Activated CD4-positive, alpha-beta T cell treated with anti-CD3 and anti-CD28 coated beads for 48 hours (primary cell): ENCODE measurements around the gene FAXDC2.
A peak's percentile ranks its signal among the peaks of the same experiment; 100 is the strongest.
"Not testable (repeated sequence)": the region's sequence is repeated elsewhere in the genome, so short reads cannot be mapped to it uniquely, and the experiment has no call there.

ENCODE experiments used
- DNase-seq: peaks from one replicate; pipeline ENCODE4 v3.0.0-alpha.2; 2020

The FAXDC2 gene

DNA sequence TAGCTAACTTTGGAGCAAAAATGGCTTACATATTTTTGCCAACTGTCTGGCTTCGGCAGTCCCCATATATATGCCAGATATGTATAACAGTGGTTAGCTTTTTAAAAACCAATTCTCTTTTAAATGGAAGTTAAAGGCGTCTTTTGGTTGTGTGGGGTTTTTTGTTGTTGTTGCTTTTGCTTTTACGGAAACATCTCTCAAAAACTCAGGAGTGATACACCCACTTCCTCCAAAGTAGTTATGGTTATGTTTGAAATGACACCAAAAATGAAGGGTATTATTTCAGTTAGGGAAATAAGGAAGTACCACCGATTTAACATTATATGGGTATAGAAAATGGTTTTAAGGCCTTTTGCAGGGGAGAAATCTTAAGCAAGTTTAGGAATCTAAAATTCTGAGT lies 10.4 kb upstream of the FAXDC2 start:
- DNase-seq: no peak

DNA sequence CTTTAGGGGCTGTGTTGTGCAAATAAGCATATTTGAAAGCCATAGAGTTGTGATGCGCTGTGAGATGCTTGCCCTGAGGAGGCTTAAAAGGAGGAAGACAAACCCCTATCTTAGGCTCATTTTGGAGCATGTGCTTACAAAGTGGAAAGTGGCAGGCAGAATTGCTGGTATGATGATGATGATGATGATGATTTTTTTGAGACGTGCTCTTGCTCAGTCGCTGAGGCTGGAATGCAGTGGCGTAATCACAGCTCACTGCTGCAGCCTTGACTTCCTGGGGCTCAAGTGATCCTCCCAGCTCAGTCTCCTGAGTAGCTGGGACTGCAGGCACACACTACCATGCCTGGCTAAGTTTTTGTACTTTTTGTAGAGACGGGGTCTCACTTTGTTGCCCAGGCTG lies 9.7 kb upstream of the FAXDC2 start:
- peak; percentile 33 for DNase-seq

DNA sequence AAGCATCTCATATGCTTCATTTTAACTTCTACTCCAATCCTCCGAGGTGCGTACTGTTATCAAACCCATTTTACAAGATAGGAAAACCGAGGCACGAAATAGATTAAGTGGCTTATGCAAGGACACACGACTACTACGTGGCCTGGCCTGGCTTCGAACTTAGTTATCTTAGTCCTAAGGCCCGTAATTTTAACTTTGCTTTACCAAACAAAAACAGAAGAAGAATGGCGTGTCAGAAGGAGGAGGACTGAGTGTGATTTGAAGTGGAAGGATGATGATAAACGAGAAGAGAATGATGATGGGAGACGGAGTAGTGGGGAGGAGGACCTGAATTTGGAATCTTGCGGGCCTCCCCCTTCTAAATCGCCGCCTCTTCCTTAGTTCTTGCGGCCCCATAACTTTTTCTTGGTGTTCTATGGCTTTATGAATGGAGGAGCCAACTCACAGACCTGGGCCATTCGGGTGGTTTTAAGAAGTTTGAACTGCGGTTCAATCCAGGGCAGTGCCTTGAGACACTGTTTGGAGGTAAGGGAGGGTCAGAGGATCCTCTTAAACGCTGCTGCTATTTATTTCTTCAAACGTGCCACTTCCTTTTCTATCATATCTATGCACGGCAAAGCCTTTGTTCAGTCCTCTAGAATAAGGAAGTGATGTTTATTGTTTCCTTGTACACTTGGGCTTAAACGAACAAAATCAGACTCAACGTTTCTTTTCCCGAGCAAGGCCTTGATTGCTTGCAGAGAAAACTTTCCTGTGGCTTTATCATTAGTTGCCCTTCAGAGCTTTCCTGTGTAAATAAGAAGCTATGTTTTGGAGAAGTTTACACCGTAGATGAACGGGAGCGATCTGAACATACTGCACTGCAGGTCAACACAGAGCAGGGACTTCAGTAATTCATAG lies 8.8 kb upstream of the FAXDC2 start:
- DNase-seq: no peak

DNA sequence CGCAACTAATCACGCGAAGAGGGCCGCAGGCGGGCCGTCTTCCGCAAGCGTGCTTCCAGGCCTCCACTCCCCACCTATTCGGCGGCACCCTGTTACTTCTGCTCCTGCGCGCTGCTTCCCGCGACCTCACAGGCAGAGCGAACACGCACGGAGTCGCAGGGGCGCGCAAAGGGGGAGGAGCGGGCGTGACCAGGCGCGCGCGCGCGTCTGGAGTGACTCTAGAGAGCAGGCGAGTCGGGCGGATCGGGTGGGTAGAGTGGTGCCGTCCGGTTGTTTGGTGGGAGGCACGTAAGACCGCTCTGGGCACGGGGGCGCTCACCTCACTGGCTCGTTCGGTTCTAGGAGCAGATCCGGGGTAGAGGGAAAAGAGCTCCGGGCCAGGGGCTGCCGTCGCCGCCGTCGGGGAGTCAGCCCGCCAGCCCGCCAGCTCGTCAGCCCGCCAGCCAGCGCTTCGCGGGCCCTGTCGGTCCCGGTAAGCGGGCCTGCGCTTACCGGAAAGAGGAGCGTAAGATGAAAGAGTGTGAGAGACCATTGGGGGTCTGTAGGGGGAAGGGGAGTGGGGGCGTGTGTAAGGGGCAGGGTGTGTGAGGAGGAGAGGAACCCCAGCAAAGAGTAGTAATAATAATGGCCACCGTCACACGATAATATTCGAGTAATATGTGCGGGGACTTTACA lies 8.0 kb upstream of the FAXDC2 start, which contains the start of gene CNOT8:
Gene CNOT8 (plus strand): TSS at position 331 of the 675 bp plus-strand sequence. CDS start 4,652 bp downstream, outside the sequence.
- peak; percentile 99 for DNase-seq

DNA sequence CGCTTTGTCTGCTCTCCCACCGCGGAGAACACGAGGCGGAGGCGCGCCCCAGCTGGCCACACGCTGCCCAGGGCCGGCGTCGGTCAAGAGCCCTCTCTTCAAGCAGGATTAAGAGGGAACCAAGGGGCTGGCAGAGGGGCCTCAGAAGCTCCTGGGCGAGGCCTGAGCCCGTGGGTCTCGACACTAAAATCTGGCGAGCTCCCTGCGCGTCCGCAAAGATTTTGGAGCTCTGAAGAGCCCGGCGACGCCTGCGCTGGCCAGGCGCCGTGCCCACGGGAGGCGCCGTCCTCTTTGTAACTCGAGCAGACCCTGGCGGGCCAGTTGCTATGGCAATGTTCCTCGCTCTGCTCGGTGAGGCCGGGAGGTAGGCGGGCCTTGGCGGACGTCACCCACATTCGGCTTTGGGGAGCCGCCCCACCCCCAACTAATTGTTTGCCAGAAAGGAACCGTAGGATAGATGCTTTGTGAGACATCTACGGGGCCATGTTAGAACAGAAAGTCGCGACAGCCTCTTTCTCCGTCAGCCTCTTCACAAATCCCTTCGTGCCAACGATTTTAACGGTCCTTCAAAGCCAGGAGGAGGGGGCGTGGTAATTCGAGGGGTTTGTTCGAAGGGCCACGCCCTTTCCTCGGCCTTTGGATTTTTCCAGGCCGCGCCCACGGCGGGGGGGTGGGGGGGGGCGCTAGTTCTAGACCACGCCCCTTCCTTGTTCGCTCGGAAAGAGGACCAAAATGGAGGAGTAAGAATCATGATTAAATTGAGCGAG lies 7.3 kb upstream of the FAXDC2 start:
- peak; percentile 89 for DNase-seq

DNA sequence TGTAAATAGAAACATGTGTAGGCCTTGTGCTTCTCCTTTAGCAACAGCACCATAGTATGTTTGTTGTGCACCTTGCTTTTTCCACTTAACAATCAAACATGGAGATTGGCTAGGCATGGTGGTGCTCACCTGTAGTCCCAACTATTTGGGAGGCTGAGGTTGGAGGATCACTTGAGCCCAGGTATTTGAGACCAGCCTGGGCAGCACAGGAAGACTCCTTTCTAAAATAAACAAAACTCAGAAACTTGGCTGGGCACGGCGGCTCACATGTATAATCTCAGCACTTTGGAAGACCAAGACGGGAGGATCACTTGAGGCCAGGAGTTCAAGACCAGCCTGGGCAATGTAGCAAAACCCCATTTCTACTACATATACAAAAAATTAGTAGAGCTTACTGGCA lies 948 bp upstream of the FAXDC2 start:
- no peak for DNase-seq

DNA sequence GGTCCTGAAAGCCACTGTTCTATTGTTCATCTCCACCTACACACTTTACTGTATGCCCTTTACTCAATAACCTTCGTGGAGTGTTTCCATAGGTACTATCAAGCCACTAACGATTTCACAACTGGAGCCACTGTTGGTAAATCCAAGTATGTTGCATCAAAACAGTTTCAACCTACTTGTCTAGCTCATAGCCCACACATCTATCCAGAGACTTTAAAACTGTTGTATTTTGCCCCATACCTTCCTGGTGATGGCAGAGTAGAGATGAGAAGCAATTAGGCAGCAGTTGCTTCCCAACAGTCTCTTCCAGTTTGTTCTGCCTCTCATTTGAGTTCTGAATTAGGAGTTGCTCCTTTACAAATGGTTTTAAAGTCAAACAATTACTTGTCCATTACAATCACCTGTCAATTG lies 607 bp downstream of the FAXDC2 start:
- no peak for DNase-seq

DNA sequence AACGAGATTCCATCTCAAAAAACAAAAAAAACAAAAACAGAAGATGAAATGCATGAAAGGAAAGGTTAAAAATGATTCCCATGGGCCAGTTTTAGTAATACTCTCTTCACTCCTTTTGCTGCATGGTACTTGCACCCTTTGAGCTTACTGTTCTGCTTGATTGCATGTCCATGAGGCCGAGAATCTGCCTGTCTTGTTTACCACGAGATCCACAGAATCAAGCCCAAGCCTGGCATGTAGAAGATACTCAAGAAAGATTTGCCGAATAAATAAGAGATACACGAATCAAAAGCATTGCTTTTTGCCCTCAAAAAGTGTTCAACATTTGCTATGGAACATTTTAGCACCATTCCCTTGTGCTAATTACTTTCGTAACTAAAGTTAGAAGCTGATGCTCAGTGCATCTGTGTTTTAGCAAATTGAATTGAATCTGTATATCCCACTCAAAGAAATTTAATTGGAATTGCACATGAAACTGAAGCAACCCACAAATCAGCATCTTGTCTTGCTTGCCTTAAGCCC lies 1.1 kb downstream of the FAXDC2 start:
- no peak for DNase-seq

DNA sequence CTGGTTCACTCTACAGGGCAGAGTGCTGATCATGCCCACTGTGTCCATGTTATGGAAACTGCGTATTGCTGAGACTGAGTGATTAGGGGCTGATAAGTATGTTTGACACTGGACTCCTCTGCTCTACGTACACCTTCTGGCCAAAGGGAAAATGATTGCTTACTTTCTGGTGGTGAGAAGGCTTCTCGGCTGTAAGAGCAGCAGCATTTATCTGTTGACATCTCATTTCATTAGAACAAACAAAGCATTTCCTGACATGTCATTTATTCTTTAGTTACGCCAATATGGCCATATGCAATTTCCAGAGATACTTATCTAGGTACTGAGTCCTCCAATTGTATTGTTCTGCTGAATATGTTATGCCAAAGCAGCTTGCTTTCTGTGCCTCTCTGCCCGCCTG lies 5.6 kb downstream of the FAXDC2 start:
- no peak for DNase-seq

DNA sequence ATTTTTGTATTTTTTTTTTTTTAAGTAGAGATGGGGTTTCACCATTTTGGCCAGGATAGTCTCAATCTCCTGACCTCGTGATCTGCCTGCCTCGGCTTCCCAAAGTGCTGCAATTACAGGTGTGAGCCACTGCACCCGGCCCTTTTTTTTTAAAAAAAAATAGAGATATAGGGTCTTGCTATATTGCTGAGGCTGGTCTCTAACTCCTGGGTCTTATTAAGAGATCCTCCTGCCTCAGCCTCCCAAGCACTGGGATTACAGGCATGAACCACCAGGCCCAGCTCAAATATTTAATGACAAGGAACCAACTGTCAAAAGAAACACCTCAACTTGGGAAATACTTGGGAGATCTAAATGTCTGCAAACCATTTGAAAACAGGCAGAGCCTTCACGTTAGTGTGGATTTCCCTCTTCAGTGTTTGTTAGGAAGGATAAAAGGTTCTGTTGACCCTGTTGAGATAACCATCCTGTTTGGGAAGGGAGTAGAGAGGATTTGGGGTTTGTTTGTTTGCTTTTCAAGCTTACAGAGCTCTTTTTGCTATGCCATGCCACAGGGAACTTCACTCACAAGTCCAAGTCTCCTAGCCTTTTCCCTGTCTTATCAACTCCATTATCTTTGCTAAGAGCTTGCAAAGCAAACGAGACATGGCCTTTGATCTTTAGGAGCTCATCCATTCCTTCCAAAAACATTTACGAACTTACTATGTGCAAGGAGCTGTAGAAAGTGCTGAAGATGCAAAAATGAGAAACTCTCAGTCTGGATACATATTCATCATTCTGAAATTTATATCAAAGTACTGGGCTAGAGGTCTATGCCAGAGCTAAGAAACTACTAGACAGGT lies 7.5 kb downstream of the FAXDC2 start:
- no peak for DNase-seq

DNA sequence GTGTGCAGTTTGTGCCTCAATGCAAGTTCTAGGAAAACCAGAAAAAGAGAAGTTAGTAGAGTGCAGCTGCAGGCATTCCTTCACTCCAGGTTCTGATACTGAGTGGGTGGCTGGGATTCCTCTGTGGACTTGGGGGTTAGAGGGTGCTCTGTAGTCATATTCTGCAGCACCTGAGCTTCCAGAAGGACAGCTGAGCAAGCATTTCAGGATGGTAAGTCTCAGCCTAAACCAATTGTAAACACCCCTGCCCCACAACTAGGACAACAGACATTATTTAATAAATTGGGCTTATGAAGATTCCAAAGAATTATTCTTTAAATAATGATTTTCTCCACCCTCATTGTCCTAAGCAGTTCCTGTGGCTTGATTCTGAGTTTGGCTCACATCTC lies 9.1 kb downstream of the FAXDC2 start:
- DNase-seq: no peak

DNA sequence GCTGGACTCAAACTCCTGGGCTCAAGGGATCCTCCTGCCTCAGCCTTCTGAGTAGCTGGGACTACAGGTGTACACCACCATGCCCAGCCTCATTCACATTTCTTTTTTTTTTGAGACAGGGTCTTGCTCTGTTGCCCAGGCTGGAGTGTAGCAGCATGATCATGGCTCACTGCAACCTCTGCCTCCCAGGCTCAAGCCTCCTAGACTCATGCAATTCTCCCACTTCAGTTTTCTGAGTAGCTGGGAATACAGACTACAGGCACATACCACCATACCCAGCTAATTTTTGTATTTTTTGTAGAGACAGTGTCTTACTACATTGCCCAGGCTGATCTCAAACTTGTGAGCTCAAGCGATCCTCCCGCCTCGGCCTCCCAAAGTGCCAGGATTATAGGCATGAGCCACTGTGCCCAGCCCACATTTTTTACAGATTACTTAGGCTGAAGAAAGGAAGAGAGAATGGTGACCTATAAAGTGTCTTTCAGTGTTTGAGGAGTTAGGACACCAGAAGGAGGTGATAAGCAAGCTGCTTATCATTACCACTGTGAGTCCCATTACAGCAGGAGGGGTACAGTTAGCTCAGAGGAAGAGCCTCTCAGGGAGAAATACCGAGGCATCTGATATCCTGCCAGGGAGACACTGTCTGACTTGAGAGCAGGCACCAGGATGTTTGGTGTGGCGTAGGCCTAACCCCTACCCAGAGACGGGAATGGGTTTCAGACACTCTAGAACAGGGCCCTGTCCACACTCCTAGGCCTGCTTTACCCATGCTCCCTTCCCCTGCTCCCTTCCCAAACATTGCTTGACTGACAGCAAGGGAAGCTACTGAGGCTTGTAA lies 9.7 kb downstream of the FAXDC2 start:
- no peak for DNase-seq

DNA sequence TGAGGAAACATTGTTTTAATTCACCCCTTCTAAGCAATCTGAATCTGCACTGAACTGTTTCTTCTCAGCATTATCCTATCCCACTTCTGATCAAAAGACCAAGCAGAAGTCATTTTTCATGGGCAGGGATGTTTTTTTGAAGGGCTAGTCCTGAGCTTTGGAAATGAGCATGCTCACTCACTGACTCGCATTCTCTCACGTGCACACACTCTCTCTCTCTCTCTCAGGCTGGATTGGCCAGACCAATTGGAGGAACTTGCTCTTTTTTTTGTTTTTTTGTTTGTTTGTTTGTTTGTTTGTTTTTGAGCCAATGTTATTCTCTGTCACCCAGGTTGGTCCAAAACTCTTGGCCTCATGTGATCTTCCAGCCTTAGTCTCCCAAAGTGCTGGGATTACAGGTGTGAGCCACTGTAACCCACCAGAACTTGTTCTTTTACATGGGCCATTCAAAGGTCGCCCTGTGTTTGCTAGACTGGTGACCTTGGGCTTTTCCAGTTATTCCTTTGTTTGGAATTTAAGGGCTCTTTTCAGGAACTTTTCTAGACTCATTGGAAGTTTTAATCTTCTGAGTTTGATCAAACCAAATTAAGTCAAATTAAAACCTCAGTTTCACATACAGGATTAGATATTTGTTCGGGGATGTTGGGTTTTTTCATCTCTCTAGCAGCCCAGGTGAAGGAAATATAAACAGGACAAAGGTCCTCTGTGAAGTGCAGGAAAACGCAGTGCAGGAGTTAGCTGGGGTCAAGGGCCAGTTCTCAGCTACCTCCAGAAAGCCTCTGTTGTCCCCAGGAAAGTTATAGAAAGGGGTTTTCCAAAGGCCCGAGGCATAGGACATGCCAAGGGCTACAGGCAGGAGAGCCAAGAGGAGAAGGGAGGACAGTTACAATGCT lies 13.1 kb downstream of the FAXDC2 start:
- DNase-seq: no peak

DNA sequence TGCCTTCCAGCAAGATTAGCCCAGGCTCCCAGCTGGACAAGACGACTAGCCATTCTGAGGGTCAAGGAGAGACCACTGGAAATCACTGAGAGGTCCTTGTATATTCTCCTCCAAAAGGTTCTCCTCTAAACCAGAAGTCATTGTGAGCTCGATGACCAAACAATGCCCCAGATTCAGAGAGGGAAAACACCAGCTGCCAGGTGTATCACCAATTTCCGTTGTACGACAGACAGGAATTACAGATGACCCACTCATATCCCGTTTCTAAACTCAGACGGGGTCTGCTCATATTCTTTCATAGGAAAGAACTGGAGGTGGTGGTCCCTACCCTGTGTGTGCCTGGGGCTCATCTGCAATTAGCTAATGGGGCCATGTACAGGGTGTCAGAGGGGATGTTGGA lies 14.2 kb downstream of the FAXDC2 start:
- DNase-seq: no peak

DNA sequence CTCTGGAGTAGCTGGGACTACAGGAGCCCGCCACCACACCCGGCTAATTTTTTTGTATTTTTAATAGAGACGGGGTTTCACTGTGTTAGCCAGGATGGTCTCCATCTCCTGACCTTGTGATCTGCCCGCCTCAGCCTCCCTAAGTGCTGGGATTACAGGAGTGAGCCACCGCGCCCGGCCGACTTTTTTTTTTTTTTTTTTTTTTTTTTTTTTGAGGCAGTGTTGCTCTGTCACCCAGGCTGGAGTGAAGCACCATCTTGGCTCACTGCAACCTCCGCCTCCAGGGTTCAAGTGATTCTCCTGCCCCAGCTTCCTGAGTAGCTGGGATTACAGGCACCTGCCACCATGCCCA lies 14.7 kb downstream of the FAXDC2 start:
- DNase-seq: not testable (repeated sequence)

DNA sequence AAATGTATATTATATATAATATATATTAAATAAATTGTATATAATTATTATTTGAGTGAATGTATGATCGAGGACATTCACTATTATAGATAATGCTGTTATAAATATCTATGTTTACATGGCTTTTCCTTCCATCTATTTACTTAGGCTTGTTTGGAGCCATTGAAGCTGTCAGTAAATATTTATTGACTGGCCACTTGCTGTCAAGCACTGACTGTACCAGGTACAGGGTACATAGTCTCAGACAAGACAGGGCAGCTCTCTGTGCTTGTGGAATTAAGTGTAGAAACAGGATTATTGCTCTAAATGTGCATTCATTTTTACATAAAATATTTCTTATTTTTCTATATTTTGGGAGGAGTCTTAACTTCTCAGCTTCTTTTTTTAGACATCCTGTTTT lies 16.4 kb downstream of the FAXDC2 start:
- no peak for DNase-seq

DNA sequence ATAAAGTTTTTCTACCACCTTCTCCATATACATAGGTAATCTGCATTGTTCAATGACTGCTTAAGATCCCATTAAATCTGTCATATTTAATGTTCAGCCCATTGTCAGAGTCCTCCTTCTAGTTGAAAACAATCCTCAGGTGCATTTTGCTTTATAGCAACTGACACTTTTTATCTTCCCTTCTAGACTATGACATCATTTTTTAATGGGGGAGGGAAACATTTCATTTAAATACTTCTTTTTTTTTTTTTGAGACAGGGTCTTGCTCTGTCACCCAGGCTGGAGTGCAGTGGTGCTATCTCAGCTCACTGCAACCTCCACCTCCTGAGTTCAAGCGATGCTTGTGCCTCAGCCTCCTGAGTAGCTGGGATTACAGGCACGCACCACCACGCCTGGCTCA lies 17.6 kb downstream of the FAXDC2 start:
- not testable (repeated sequence) for DNase-seq

DNA sequence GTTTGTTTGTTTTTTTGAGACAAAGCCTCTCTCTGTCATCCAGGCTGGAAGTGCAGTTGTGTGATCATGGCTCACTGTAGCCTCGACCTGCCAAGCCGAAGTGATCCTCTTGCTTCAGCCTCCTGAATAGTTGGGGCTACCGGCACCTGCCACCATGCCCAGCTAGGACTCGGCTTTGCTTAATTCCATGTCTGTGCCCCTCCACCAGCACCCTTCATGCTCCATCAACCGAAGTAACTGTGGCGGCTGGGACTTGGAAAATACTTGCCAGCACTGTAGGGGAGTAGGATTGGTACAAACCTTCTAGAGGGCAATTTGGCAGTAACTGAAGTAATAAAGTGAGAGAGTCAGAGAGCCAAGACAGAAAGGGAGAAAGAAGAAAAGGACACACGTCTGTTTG lies 19.0 kb downstream of the FAXDC2 start:
- no peak for DNase-seq

DNA sequence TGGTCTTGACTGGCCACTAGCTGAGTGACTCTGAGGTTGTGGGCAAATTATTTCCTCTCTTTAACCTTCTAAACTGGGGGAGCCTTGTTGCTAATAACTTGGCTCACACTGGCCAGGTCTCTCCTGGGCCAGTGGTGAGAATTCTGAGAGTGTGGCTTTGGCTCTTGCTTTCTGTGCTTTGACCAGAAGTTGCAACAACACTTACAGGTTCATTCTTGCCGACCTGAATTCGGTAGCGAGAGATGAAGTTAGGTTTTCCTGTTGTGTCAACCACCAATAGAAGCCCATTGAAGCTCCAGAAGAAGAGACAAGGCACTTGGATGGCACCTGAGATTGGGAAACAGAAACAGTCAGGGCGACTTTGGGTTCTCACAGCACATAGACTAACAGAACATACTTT lies 19.8 kb downstream of the FAXDC2 start:
- DNase-seq: no peak

DNA sequence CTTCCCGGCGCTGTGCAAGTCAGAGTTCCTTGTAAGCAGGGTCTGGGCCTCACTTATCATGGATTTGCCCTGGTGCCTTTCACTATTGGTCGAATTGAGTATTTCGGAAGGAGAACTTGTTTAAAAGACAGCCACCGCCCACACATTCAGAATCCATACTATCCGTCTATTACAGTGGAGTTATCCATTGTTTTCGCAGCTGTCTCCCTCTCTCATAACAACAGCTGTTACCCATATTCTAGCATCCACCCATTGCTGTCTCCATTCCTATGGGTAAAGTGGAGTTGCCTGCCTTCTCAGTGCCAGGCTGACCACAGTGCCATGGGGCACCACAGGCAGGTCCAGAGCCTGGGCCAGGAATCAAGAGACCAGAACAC lies 20.2 kb downstream of the FAXDC2 start:
- DNase-seq: no peak
